ENCODE results near the gene OPRD1.
"Not testable (repeated sequence)": the region's sequence is repeated elsewhere in the genome, so short reads cannot be mapped to it uniquely, and the experiment has no call there.

OPRD1 gene

DNA sequence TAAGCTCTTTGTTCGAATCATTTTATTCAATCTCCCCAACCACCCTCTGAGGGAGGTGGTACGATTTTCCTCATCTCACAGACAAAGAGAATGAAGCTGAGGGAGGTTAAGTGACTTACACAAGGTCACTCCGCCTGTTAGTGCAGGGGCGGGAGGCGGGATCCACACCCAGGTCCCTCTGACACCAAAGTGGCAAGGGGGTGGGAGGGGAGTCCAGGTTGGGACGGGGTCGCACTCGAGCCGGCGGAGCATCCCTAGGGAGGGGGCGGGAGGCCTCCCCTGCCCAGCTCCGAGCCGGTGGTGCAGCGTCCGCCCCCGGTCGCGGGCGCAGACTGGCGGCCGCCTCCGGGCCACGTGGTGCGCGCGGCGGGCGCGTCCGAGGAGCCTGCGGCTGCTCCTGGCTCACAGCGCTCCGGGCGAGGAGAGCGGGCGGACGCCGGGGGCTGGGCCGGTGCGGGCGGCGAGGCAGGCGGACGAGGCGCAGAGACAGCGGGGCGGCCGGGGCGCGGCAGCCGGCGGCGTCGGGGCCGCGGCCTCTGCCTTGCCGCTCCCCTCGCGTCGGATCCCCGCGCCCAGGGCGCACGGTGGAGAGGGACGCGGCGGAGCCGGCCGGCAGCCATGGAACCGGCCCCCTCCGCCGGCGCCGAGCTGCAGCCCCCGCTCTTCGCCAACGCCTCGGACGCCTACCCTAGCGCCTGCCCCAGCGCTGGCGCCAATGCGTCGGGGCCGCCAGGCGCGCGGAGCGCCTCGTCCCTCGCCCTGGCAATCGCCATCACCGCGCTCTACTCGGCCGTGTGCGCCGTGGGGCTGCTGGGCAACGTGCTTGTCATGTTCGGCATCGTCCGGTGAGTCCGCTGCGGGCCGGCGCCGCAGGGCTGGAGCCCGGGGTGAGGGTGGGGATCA is at the start of gene OPRD1:
TSS of gene OPRD1 (plus strand) at position 405 of the 903 bp plus-strand sequence. CDS start at position 619, 214 bp downstream.
- DNase-seq, result no peak

- DNase-seq, result no peak
These were observed 45.3 kb upstream of the OPRD1 start for GRCh38 chr1:28766532-28767183.

- DNase-seq, result no peak
These were observed 41.3 kb upstream of the OPRD1 start for GRCh38 chr1:28770601-28771165.

- not testable (repeated sequence) for DNase-seq
These were observed 40.0 kb upstream of the OPRD1 start for GRCh38 chr1:28771921-28772320.

DNA sequence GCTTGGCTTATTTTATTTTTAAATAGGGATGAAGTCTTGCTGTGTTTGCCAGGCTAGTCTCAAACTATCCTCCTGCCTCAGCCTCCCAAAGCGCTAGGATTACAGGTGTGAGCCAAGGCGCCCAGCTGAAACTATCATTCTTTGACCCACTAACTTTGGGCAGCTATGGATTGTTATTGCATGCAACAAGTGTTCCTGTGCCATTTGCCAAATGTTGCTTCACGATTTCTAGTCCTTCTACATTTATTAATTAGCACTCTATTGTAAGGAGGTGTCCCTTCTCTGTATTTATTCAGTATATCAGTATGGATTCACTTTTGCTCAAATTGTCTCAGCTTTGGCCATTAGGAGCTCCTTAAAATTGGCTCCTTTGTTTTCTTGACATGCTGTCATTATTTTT is 38.9 kb upstream of the OPRD1 start:
- no peak for DNase-seq

DNA sequence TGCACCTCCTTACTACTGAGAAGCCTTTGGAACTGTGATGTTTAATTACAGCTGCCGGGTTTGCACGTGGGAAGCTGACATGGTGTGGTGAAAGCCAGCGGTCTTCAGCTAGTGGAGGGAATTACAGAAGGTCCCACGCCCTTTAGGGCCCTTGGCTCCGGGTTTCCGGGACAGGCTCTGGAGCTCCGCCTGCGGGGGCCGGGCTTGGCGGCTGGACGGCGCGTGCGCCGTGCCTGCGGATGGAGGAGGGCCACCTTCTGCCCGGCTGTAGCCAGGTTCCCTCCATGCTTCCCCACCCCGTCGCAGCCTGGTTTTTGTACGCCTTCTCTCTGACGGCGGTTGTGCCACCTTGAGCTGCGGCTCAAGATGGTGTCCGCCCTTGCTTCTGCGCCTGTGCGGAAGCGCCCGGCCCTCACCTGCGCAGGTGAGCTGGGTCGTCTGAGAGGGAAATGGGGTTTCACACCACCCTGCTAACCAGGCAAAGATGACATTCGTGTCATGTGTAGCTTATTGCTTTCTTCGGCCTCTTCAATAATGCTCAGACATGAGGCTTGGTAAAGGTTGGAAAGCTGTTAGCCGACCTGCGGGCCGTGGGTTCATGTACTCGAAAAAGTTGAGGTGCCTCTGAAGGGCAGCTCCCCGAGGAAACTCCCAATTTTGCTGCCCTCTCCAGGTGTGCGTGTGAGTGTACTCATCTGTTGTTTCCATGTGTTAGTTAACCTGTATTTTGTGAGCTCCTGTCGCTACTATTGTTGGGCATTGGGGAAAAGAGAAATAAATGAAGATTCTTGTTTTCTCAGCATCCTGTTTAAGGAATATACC is 36.6 kb upstream of the OPRD1 start:
- DNase-seq, result peak; percentile 39 to 49

DNA sequence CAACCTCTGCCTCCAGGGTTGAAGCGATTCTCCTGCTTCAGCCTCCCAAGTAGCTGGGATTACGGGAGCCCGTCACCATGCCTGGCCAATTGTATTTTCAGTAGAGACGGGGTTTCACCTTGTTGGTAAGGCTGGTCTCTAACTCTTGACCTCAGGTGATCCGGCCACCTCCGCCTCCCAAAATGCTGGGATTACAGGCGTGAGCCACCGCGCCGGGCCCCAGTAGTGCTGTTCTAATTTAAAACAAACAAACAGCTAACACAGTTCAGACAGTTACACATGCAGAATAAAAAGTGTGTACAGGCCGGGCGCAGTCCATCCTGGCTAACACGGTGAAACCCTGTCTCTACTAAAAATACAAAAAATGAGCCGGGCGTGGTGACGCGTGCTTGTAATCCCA is 35.6 kb upstream of the OPRD1 start:
- DNase-seq, result no peak

DNA sequence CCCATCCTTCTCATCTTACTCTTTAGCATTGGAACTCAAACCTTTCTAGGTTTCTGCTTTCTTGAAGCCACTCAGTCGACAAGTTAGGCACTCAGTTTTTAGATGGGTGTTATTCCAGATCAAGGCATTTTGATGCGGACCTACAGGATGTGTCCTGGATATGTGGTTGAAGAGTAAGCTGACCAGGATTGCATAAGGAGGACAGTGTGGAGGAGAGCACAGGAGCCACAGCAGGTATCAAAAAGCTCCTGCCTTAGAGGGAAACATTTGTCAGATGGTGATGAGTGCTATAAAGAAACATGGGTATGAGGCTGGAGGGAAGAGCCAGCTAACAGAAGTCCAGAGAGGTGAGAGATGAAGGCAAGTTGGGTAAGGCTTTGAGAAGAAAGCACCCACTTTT is 33.9 kb upstream of the OPRD1 start:
- DNase-seq, result no peak

- no peak for DNase-seq
These were observed 32.1 kb upstream of the OPRD1 start for GRCh38 chr1:28779751-28780408.

- no peak for DNase-seq
These were observed 30.7 kb upstream of the OPRD1 start for GRCh38 chr1:28781305-28781704.

DNA sequence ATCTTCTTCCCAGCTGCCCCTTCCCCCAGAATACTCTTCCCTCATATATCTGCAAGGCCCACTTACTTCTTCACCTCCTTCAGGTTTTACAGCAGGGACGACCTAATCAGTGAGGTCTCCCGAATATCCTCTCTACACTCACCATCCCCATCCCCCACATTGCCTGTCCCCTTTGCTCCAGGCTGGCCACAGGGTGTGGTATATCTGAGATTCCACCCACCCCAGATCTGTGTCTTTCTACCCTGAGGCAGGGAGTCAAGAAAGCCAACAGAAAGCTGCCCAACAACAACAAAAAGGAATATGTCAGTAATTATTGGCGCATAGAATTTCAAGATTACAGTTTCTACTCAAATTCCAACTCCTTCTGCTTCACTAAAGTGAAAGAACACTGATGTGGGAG is 30.0 kb upstream of the OPRD1 start:
- DNase-seq, result no peak

DNA sequence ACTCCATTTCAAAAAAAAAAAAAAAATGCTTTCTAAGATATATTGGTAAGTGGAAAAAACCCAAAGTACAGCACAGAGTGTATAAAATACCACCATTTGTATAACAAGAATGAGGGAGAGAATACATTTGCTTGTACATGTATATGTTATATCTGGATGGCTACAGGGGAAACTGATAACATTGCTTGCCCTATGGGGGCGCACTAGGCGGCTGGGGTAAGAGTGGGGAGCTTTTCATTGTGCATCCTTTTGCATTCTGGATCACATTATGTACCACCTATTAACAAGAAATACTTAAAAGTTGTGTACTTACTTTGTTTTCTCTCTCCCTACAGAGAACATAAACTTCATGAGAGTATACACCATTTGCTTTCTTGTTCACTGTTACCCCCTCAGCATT is 28.6 kb upstream of the OPRD1 start:
- no peak for DNase-seq

- DNase-seq, result no peak
These were observed 22.6 kb upstream of the OPRD1 start for GRCh38 chr1:28789412-28789811.

DNA sequence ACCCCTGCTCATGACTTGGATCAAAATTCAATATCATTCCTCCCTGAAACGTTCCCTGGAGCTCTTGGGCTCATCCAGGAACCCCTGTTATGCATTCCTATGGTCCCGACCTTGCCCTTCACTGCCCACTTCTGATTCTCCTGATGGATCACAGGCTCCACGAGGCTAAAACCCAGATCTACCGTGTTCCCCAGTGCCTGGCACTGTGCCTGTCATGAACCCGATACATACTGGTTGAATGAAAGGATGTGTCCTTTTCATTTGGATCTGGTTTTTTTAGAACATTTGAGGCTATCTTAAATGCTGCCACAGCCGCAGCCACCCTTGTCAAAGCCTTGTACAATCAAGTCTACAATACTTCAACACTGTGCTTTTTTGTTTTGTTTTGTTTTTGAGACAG is 22.2 kb upstream of the OPRD1 start:
- no peak for DNase-seq

DNA sequence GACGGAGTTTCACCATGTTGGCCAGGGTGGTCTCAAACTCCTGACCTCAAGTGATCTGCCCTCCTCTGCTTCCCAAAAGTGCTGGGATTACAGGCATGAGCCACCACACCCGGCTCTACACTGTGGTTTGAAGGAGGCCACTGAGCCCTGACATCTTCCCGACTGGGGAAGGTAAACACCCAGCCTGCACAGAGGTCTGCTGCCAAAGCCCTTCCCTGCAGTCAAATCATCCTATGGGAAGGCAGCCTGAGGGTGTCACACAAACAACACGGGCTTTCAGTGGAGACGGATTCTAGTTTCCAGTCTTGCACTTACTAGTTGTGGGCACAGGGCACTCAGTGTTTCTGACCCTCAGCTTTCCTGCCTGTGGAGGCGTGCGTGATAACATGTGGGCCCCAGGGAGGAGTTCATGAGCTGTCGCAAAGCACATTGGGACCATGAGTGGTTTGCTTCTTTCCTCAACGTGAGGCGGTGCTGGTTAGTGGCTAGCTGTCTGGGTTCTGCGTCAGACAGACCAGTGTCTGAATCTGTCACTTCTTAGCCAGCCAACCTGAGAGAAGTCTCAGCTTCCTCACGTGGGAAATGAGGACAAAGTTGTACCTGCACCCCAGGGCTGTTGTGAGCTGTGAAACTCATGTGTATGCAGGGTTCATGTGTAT is 21.5 kb upstream of the OPRD1 start:
- DNase-seq, result no peak

DNA sequence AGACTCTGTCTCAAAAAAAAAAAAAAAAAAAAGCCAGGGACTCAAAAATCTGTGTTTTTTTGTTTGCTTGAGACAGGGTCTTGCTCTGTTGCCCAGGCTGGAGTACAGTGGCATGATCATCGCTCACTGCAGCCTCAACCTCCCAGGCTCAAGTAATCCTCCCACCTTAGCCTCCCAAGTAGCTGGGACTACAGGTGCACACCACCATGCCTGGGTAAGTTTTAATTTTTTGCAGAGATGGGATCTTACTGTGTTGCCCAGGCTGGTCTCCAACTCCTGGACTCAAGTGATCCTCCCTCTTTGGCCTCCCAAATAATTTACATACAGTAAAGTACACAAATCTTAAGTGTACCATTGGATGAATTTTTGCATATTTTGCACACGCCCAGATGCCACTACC is 20.0 kb upstream of the OPRD1 start:
- not testable (repeated sequence) for DNase-seq

DNA sequence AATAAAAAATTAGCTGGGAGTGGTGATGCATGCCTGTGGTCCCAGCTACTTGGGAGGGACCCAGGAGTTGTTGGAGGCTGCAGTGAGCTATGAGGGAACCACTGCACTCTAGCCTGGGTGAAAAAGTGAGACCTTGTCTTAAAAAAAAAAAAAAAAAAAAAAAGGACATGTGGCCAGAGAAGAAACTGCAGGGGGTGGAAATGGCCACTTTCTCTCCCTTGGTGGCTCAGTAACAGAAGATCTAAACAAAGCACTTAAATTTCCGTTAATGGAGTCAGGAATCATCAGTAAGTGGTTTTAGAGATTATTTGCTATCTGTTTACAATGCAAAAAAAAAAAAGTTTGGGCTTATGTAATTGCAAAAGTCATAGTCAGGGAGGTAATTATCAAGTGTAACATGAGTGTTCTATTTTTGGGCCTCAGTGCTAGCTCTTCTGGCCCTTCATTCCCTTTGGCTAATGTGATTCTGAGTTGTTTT is 19.3 kb upstream of the OPRD1 start:
- no peak for DNase-seq

GRCh38 chr1:28794582-28794981 is 17.4 kb upstream of the OPRD1 start:
- DNase-seq, result not testable (repeated sequence)

DNA sequence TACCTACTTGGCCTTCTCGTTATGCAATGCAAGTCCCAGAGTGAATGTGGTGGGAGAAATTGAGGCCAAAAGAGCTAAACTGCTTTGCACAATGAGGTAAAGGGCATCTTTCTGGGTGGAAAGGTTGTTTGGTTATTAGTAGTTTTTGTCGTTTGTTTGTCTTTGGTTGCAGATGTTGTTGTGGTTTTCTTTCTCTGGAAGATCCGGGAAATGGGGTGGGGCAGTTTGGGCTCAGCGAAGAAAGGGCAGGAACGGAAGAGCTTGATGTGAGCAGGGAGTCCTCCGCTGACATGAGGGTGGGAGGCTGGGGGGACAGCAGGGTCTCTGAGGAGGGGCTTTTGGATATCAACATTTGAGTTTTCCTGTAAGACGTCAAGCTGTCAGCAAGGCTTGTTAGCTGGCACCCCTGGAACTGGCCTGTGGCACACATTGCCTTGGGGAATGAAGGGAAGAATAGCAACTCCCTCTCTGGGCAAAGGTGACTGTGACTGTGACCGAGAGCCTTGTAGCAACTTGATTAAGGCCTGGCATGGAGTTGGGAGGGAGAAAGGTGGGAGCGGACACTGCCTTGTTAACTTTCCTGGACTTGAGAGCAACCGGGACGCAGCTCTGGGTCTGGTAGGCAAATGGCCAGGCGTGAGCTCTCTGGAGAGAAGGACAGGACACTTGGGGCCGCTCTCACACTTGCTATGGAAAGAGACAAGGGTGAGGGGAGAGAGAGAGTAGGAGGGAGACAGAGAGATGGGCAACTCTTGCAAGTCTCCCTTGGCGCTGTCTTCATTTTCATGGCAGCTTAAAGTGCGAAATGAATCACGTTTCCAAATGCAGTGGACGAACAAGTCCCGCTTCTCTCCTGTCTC is 15.4 kb upstream of the OPRD1 start:
- no peak for DNase-seq

- DNase-seq, result no peak
These were observed 11.6 kb upstream of the OPRD1 start for GRCh38 chr1:28800324-28800723.

DNA sequence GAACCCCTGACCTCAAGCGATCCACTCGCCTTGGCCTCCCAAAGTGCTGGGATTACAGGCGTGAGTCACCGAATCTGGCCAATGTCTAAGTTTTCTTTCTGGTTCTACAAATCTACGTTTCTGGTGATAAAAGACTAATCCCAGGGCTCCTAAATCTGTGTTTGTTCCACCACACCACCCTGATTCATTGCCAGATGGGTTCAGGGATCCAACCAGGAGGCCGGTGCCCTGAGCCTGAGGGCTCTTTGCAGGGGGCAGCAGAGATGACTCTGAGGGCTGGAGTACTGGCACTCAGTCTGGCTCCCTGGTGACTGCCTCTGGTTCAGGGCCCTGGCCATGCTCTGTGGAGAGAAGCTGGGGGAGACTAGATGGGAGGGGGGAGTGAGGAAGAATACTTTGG is 10.5 kb upstream of the OPRD1 start:
- no peak for DNase-seq

Data from activated CD4-positive, alpha-beta T cell treated with anti-CD3 and anti-CD28 coated beads for 4 hours (primary cell).